Activated naive CD4-positive, alpha-beta T cell treated with anti-CD3 and anti-CD28 coated beads for 36 hours (primary cell): Measurements from ENCODE around the gene SPRR2E. TPM values are rescaled to one million over a fixed set of nuclear protein-coding genes. Genes with fewer than 3 reads are reported as not detected.
"Not testable (repeated sequence)": the region's sequence is repeated elsewhere in the genome, so short reads cannot be mapped to it uniquely, and the experiment has no call there.

Experiments
- CTCF ChIA-PET: fragments of 350-600 bp; sonication (Branson Sonifier 250); formaldehyde crosslinking; loops from one replicate; lab custom pipeline; 2021; ENCODE audit warnings: antibody characterized with exemption; lab: Charles Lee
- DNase-seq: peaks from one replicate; pipeline ENCODE4 v3.0.0-alpha.2; 2020
- H3K27ac Mint-ChIP-seq: one replicate; pipeline ENCODE4 v1.8.0; 2021; ENCODE audit warnings: mild to moderate bottlenecking, mixed read lengths
- H3K27me3 Mint-ChIP-seq: one replicate; pipeline ENCODE4 v1.8.0; 2021; ENCODE audit warnings: low read depth, mixed read lengths
- H3K36me3 Mint-ChIP-seq: one replicate; pipeline ENCODE4 v1.8.0; 2021; ENCODE audit warnings: low read depth, mixed read lengths
- H3K4me1 Mint-ChIP-seq: one replicate; pipeline ENCODE4 v1.8.0; 2021; ENCODE audit warnings: low read depth, mixed read lengths
- H3K4me3 Mint-ChIP-seq: one replicate; pipeline ENCODE4 v1.8.0; 2021; ENCODE audit warnings: mild to moderate bottlenecking, moderate library complexity, mixed read lengths
- H3K9me3 Mint-ChIP-seq: one replicate; pipeline ENCODE4 v1.8.0; 2021; ENCODE audit warnings: mixed read lengths
- intact Hi-C: fragments of 100-400 bp; cut with micrococcal nuclease; formaldehyde crosslinking; loops from one replicate; pipeline ENCODE4 v1.15.1; 2023
- total RNA-seq, 2 experiments: library from RNA; stranded (reverse); gene quantifications; one replicate each; pipeline ENCODE4 v1.2.3, GENCODE V29; 2021

Gene SPRR2E
- not detected for total RNA-seq

GRCh38 chr1:153094426-153094825 lies at the start of gene SPRR2E:
SPRR2E (minus strand) TSS chr1:153094526; CDS start chr1:153093751, 775 bp downstream.
- Mint-ChIP-seq H3K4me1 (no peaks in the 10 kb centered on the region), H3K9me3 (no peaks in the 10 kb centered on the region), H3K36me3 (no peaks in the 10 kb centered on the region), H3K27me3 (peaks cover 11% of the 10 kb centered on the region), H3K27ac (no peak within 1 kb of the TSS), H3K4me3 (no peak within 1 kb of the TSS)
- intact Hi-C loops, result no loop called here
- CTCF ChIA-PET, result no interaction called here
- DNase-seq, result no peak

GRCh38 chr1:153141377-153141776 lies 47.1 kb upstream of the SPRR2E start:
- Mint-ChIP-seq H3K4me3 (no peak overlapping the region), H3K27me3 (peaks cover 22% of the 10 kb centered on the region), H3K27ac (no peak overlapping the region), H3K9me3 (no peaks in the 10 kb centered on the region), H3K4me1 (no peaks in the 10 kb centered on the region), H3K36me3 (no peaks in the 10 kb centered on the region)
- intact Hi-C loops, result no loop called here
- CTCF ChIA-PET, result no interaction called here
- DNase-seq, result no peak

- Mint-ChIP-seq H3K4me3 (no peak overlapping the region), H3K27ac (no peak overlapping the region), H3K36me3 (no peaks in the 10 kb centered on the region), H3K27me3 (peaks cover 22% of the 10 kb centered on the region), H3K9me3 (no peaks in the 10 kb centered on the region), H3K4me1 (no peaks in the 10 kb centered on the region)
- intact Hi-C loops, result no loop called here
- DNase-seq, result no peak
- CTCF ChIA-PET, result no interaction called here
Observed at GRCh38 chr1:153140484-153140883, 46.2 kb upstream of the SPRR2E start.

GRCh38 chr1:153133743-153134142 lies 39.4 kb upstream of the SPRR2E start:
- Mint-ChIP-seq H3K9me3 (no peaks in the 10 kb centered on the region), H3K27ac (no peak overlapping the region), H3K27me3 (peaks cover 39% of the 10 kb centered on the region), H3K36me3 (no peaks in the 10 kb centered on the region), H3K4me3 (no peak overlapping the region), H3K4me1 (no peaks in the 10 kb centered on the region)
- CTCF ChIA-PET, result no interaction called here
- intact Hi-C loops, result no loop called here
- no peak for DNase-seq

- Mint-ChIP-seq H3K4me3 (no peak overlapping the region), H3K9me3 (no peaks in the 10 kb centered on the region), H3K27me3 (peaks cover 39% of the 10 kb centered on the region), H3K36me3 (no peaks in the 10 kb centered on the region), H3K4me1 (no peaks in the 10 kb centered on the region), H3K27ac (no peak overlapping the region)
- CTCF ChIA-PET, result no interaction called here
- intact Hi-C loops, result no loop called here
- no peak for DNase-seq
Observed at GRCh38 chr1:153133267-153133666, 38.9 kb upstream of the SPRR2E start.

- CTCF ChIA-PET, DNase-seq, H3K4me3 Mint-ChIP-seq, H3K27ac Mint-ChIP-seq, H3K36me3 Mint-ChIP-seq, H3K4me1 Mint-ChIP-seq, intact Hi-C loops: not testable (repeated sequence)
- H3K9me3 Mint-ChIP-seq, result peaks cover 11% of the 10 kb centered on the region
- H3K27me3 Mint-ChIP-seq, result peaks cover 17% of the 10 kb centered on the region
Observed at GRCh38 chr1:153128688-153129087, 34.4 kb upstream of the SPRR2E start.

GRCh38 chr1:153127296-153127695 lies 33.0 kb upstream of the SPRR2E start:
- intact Hi-C loops, result no loop called here
- Mint-ChIP-seq H3K36me3 (no peaks in the 10 kb centered on the region), H3K4me3 (no peak overlapping the region), H3K27ac (no peak overlapping the region), H3K4me1 (no peaks in the 10 kb centered on the region), H3K27me3 (peaks cover 7% of the 10 kb centered on the region), H3K9me3 (peaks cover 11% of the 10 kb centered on the region)
- CTCF ChIA-PET, result no interaction called here
- DNase-seq, result no peak

- H3K9me3 Mint-ChIP-seq, result peaks cover 11% of the 10 kb centered on the region
- CTCF ChIA-PET, result no interaction called here
- H3K36me3 Mint-ChIP-seq, result no peaks in the 10 kb centered on the region
- peaks cover 7% of the 10 kb centered on the region for H3K27me3 Mint-ChIP-seq
- intact Hi-C loops, result no loop called here
- no peak overlapping the region for H3K27ac Mint-ChIP-seq
- no peak overlapping the region for H3K4me3 Mint-ChIP-seq
- no peaks in the 10 kb centered on the region for H3K4me1 Mint-ChIP-seq
- DNase-seq, result no peak
Observed at GRCh38 chr1:153125536-153125935, 31.2 kb upstream of the SPRR2E start.

GRCh38 chr1:153123793-153124192 lies 29.5 kb upstream of the SPRR2E start:
- H3K27ac Mint-ChIP-seq, intact Hi-C loops, CTCF ChIA-PET, H3K4me3 Mint-ChIP-seq, DNase-seq, H3K4me1 Mint-ChIP-seq, H3K36me3 Mint-ChIP-seq: not testable (repeated sequence)
- Mint-ChIP-seq H3K9me3 (peaks cover 11% of the 10 kb centered on the region), H3K27me3 (peaks cover 13% of the 10 kb centered on the region)

GRCh38 chr1:153122831-153123421 lies 28.6 kb upstream of the SPRR2E start:
- Mint-ChIP-seq H3K36me3 (no peaks in the 10 kb centered on the region), H3K4me1 (no peaks in the 10 kb centered on the region), H3K9me3 (peaks cover 11% of the 10 kb centered on the region), H3K27ac (no peak overlapping the region), H3K4me3 (no peak overlapping the region), H3K27me3 (peaks cover 16% of the 10 kb centered on the region)
- no peak for DNase-seq
- intact Hi-C loops, result no loop called here
- CTCF ChIA-PET, result no interaction called here

- no peak for DNase-seq
- peaks cover 22% of the 10 kb centered on the region for H3K27me3 Mint-ChIP-seq
- H3K9me3 Mint-ChIP-seq, result peaks cover 9% of the 10 kb centered on the region
- H3K27ac Mint-ChIP-seq, result no peak overlapping the region
- H3K4me3 Mint-ChIP-seq, result no peak overlapping the region
- H3K36me3 Mint-ChIP-seq, result no peaks in the 10 kb centered on the region
- H3K4me1 Mint-ChIP-seq, result no peaks in the 10 kb centered on the region
- intact Hi-C loops, result no loop called here
- CTCF ChIA-PET, result no interaction called here
Observed at GRCh38 chr1:153120945-153121344, 26.6 kb upstream of the SPRR2E start.

- H3K4me3 Mint-ChIP-seq, result no peak overlapping the region
- DNase-seq, result no peak
- intact Hi-C loops, result no loop called here
- no peaks in the 10 kb centered on the region for H3K36me3 Mint-ChIP-seq
- no peaks in the 10 kb centered on the region for H3K4me1 Mint-ChIP-seq
- no peak overlapping the region for H3K27ac Mint-ChIP-seq
- CTCF ChIA-PET, result no interaction called here
- peaks cover 34% of the 10 kb centered on the region for H3K27me3 Mint-ChIP-seq
- no peaks in the 10 kb centered on the region for H3K9me3 Mint-ChIP-seq
Observed at GRCh38 chr1:153119491-153119971, 25.2 kb upstream of the SPRR2E start.

GRCh38 chr1:153115264-153115663 lies 20.9 kb upstream of the SPRR2E start:
- DNase-seq, H3K4me3 Mint-ChIP-seq, H3K9me3 Mint-ChIP-seq, intact Hi-C loops, H3K36me3 Mint-ChIP-seq, CTCF ChIA-PET, H3K27ac Mint-ChIP-seq, H3K4me1 Mint-ChIP-seq: not testable (repeated sequence)
- H3K27me3 Mint-ChIP-seq, result peaks cover 30% of the 10 kb centered on the region
